Upper lobe of left lung (tissue), 6 donors: Measurements from ENCODE around the gene CTU1. TPM values are rescaled to one million over a fixed set of nuclear protein-coding genes. Genes with fewer than 3 reads are reported as not detected.
A peak's percentile ranks its signal among the peaks of the same experiment; 100 is the strongest.

Source experiments
- ATAC-seq, 2 donors: fragments of 200-7000 bp; cut with Tn5 transposase; one replicate each; pipeline ENCODE4 v1.9.1; 2022; ENCODE audit warnings: mild to moderate bottlenecking in 2 of 2, moderate library complexity in 2 of 2; ENCODE audit not compliant: low FRiP score in 2 of 2
- DNase-seq, 2 donors: peaks; one replicate each; pipeline ENCODE4 v3.0.0-alpha.2; 2019 to 2020
- H3K27ac ChIP-seq, 4 donors: fragments of 200-600 bp; sonication (generic); one replicate each; pipeline ENCODE4 v1.5.1; 2016 to 2019
- H3K27me3 ChIP-seq, 4 donors: fragments of 200-600 bp; sonication (generic); one replicate each; pipeline ENCODE4 v1.5.1; 2017 to 2019
- H3K36me3 ChIP-seq, 4 donors: fragments of 200-600 bp; sonication (generic); one replicate each; pipeline ENCODE4 v1.5.1; 2016 to 2019
- H3K4me1 ChIP-seq, 4 donors: fragments of 200-600 bp; sonication (generic); one replicate each; pipeline ENCODE4 v1.5.1; 2018 to 2019
- H3K4me3 ChIP-seq, 4 donors: fragments of 200-600 bp; sonication (generic); one replicate each; pipeline ENCODE4 v1.5.1; 2017 to 2019; ENCODE audit warnings: mild to moderate bottlenecking in 2 of 4, moderate library complexity in 1 of 4
- H3K9me3 ChIP-seq, 4 donors: fragments of 200-600 bp; sonication (generic); one replicate each; pipeline ENCODE4 v1.5.1; 2018 to 2019
- EP300 ChIP-seq, 4 donors: sonication (generic); formaldehyde crosslinking; IDR thresholded peaks; one replicate each; pipeline ENCODE4 v1.5.1; 2017; ENCODE audit warnings: antibody characterized with exemption in 4 of 4, control low read depth in 2 of 4
- POLR2A ChIP-seq, 4 donors: fragments of 450-650 bp; IDR thresholded peaks; one replicate each; pipeline ENCODE4 v1.5.1; 2016 to 2017; ENCODE audit warnings: antibody characterized with exemption in 4 of 4, mild to moderate bottlenecking in 2 of 4
- POLR2AphosphoS5 ChIP-seq, 2 donors: sonication (generic); formaldehyde crosslinking; IDR thresholded peaks; one replicate each; pipeline ENCODE4 v1.5.1; 2017; ENCODE audit warnings: antibody characterized with exemption in 2 of 2
- WGBS, 2 donors: methylation state at CpG; one replicate each; pipeline ENCODE4 v1.1.5; 2017 to 2018; 5-methylcytosine and 5-hydroxymethylcytosine counted together
- total RNA-seq, 6 donors: library from RNA; depleted of rRNA in 4 of 6; stranded (reverse); fragments of >200 nt in 4 of 6; gene quantifications; one replicate each; pipeline versions ENCODE4 v1.1.0 to v1.2.1, GENCODE V29; 2016 to 2021
- TF ChIP-seq, protein P1 (sequence below), 6 experiments: fragments of 450-650 bp in 4 of 6; fragments of 200-600 bp in 2 of 6; sonication (generic) in 2 of 6; IDR thresholded peaks; one replicate each; pipeline ENCODE4 v1.5.1; 2016 to 2019; ENCODE audit warnings: antibody characterized with exemption in 6 of 6
- donor health status: DM: no; HTN: no; CAD: no; lungs with moderate emphysema.
- donor health status: DM: no; HTN: yes; CAD: no; lungs with severe emphysema.

Gene CTU1
- total RNA-seq, 6 donors from 2014 or later = 9.5 to 23.0 (median 15.1) TPM

- no peak for DNase-seq
- 83 to 90% methylated on average over 6 of the region's 6 CpGs for WGBS, 2 donors
- H3K27me3 ChIP-seq = no peaks in the 10 kb centered on the region
- no peak for TF ChIP-seq POLR2A (IDR thresholded peaks at IDR 0.05)
- TF ChIP-seq EP300 (IDR thresholded peaks at IDR 0.05) = no peak
- TF ChIP-seq, protein P1, sequence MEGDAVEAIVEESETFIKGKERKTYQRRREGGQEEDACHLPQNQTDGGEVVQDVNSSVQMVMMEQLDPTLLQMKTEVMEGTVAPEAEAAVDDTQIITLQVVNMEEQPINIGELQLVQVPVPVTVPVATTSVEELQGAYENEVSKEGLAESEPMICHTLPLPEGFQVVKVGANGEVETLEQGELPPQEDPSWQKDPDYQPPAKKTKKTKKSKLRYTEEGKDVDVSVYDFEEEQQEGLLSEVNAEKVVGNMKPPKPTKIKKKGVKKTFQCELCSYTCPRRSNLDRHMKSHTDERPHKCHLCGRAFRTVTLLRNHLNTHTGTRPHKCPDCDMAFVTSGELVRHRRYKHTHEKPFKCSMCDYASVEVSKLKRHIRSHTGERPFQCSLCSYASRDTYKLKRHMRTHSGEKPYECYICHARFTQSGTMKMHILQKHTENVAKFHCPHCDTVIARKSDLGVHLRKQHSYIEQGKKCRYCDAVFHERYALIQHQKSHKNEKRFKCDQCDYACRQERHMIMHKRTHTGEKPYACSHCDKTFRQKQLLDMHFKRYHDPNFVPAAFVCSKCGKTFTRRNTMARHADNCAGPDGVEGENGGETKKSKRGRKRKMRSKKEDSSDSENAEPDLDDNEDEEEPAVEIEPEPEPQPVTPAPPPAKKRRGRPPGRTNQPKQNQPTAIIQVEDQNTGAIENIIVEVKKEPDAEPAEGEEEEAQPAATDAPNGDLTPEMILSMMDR (IDR thresholded peaks at IDR 0.05) = no peak
- TF ChIP-seq POLR2AphosphoS5 (IDR thresholded peaks at IDR 0.05) = no peak
- H3K9me3 ChIP-seq = no peaks in the 10 kb centered on the region
- peaks cover 0 to 32% (median 7%) of the 10 kb centered on the region in 4 donors for H3K36me3 ChIP-seq
- H3K4me3 ChIP-seq = no peak overlapping the region
- no peak overlapping the region for H3K27ac ChIP-seq
- peaks cover 0 to 10% (median 3%) of the 10 kb centered on the region in 4 donors for H3K4me1 ChIP-seq
- ATAC-seq = no peak
Measured at GRCh38 chr19:51096473-51097165, 11.6 kb downstream of the CTU1 start.

DNA sequence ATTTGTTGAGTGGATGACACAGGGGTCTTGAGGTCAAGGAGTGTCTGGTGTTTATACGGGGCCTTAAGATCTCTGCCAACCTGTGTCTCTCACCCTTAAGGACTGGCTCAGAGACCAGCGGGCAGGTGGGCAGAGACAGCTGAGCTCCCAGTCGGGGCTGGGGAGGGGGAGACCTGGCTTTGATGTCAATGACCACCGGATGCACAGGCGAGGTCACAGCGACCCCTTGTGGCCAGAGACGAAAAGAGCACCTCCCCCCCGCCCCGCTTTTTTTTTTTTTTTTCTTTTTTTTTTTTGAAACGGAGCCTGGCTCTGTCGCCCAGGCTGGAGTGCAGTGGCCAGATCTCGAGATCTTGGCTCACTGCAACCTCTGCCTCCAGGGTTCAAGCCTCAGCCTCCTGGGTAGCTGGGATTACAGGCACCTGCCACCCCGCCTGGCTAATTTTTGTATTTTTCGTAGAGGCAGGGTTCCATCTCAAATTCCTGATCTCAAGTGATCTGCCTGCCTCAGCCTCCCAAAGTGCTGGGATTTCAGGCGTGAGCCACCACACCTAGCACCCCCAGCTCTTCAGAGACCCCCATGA is 13.4 kb downstream of the CTU1 start:
- ATAC-seq = no peak
- no peaks in the 10 kb centered on the region for H3K27me3 ChIP-seq
- H3K9me3 ChIP-seq = no peaks in the 10 kb centered on the region
- no peak for TF ChIP-seq POLR2AphosphoS5 (IDR thresholded peaks at IDR 0.05)
- TF ChIP-seq, protein P1 (IDR thresholded peaks at IDR 0.05) = peak; percentile 34 to 74 (median 44)
- no peak overlapping the region for H3K27ac ChIP-seq
- peak in 1 of 2 donors; percentile 38 for DNase-seq
- H3K4me1 ChIP-seq = peaks cover 0 to 10% (median 3%) of the 10 kb centered on the region in 4 donors
- 29 to 34% methylated on average over 12 of the region's 15 CpGs for WGBS, 2 donors
- peaks cover 0 to 18% (median 5%) of the 10 kb centered on the region in 4 donors for H3K36me3 ChIP-seq
- H3K4me3 ChIP-seq = no peak overlapping the region

- ATAC-seq (no peak), DNase-seq (no peak)
- no peaks in the 10 kb centered on the region for H3K27me3 ChIP-seq
- peaks cover 0 to 9% (median under 1%) of the 10 kb centered on the region in 4 donors for H3K36me3 ChIP-seq
- 77 to 78% methylated on average over 22 of the region's 22 CpGs for WGBS, 2 donors
- peaks cover 0 to 10% (median 3%) of the 10 kb centered on the region in 4 donors for H3K4me1 ChIP-seq
- H3K4me3 ChIP-seq = no peak overlapping the region
- no peaks in the 10 kb centered on the region for H3K9me3 ChIP-seq
- H3K27ac ChIP-seq = no peak overlapping the region
- TF ChIP-seq POLR2A (IDR thresholded peaks at IDR 0.05) (no peak), POLR2AphosphoS5 (IDR thresholded peaks at IDR 0.05) (no peak), EP300 (IDR thresholded peaks at IDR 0.05) (no peak)
- TF ChIP-seq, protein P1 (IDR thresholded peaks at IDR 0.05) = no peak
Measured at GRCh38 chr19:51093510-51094345, 14.5 kb downstream of the CTU1 start.

- Histone ChIP-seq H3K4me3 (no peak overlapping the region), H3K4me1 (peaks cover 0 to 10% (median 3%) of the 10 kb centered on the region in 4 donors), H3K36me3 (peaks cover 0 to 5% (median 0%) of the 10 kb centered on the region in 4 donors), H3K9me3 (no peaks in the 10 kb centered on the region), H3K27me3 (no peaks in the 10 kb centered on the region), H3K27ac (no peak overlapping the region)
- ATAC-seq = no peak
- DNase-seq = no peak
- 67 to 70% methylated on average over 8 of the region's 8 CpGs for WGBS, 2 donors
- TF ChIP-seq, protein P1 (IDR thresholded peaks at IDR 0.05) = no peak
- TF ChIP-seq POLR2AphosphoS5 (IDR thresholded peaks at IDR 0.05) = no peak
- TF ChIP-seq EP300 (IDR thresholded peaks at IDR 0.05) = no peak
- no peak for TF ChIP-seq POLR2A (IDR thresholded peaks at IDR 0.05)
Measured at GRCh38 chr19:51093101-51093500, 15.1 kb downstream of the CTU1 start.
